Measurements from ENCODE around the gene KANK4. TPM values are rescaled to one million over a fixed set of nuclear protein-coding genes. Genes with fewer than 3 reads are reported as not detected.

Gene KANK4
- total and polyA plus RNA-seq, 5 donors: 0.09 to 0.39 (median 0.20) TPM; not detected in 1

DNA sequence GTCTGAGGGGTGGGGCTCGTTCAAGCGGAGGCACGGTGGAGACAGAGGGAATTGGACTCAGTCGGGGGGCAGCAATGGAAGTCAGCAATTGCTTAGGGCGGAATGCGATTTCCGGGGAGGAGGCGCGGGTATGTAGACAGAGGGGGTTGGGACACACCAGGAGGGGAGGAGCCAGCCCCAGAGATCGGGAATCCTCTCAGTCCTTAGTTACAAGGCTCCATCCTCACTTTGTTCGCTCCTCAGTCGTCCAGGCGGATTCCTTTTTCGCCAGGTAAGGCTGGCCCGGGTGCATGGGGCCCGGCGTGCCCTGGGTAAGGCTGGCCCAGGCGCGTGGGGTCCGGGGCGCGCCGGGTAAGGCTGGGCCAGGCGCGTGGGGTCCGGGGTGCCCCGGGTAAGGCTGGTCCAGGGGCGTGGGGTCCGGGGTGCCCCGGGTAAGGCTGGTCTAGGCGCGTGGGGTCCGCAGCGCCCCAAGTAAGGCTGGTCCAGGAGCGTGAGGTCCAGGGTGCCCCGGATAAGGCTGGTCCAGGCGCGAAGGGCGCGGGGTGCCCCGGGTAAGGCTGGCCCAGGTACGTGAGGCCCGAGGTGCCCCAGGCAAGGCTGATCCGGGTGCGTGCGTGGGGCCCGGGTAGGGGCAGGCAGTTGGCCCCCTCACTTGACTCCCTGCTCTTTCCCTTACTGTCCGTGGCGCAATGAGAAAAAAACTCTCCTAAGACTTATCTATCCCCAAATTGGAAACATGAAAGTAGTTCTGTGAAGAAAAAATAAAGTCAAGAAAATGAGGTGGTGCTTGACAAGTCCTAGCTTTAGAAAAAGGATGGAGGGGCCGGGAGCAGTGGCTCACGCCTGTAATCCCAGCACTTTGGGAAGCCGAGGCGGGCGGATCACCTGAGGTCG, 124.3 kb downstream of the KANK4 start, which contains the start of gene L1TD1:
Gene L1TD1 (plus strand): TSS at position 199 of the 894 bp plus-strand sequence. CDS start 11,780 bp downstream, outside the sequence.
- Histone ChIP-seq H3K27me3 (ENCODE audit: control insufficient read depth, insufficient read depth) (no peaks in the 10 kb centered on the region), H3K4me3 (ENCODE audit: low read length) (no peak within 1 kb of the TSS), H3K27ac (ENCODE audit: low read length) (no peak within 1 kb of the TSS), H3K9me3 (ENCODE audit: control insufficient read depth, low read length) (no peaks in the 10 kb centered on the region), H3K4me1 (ENCODE audit: control insufficient read depth, insufficient read depth, low read length) (peaks cover 2% of the 10 kb centered on the region)
- intact Hi-C loops (cut with DNase I): no loop called here
- ATAC-seq: peak in 1 of 2 donors; percentile 41
- peak in 1 of 3 donors; percentile 19 for DNase-seq
- 8% methylated on average over 55 of the region's 55 CpGs for WGBS

DNA sequence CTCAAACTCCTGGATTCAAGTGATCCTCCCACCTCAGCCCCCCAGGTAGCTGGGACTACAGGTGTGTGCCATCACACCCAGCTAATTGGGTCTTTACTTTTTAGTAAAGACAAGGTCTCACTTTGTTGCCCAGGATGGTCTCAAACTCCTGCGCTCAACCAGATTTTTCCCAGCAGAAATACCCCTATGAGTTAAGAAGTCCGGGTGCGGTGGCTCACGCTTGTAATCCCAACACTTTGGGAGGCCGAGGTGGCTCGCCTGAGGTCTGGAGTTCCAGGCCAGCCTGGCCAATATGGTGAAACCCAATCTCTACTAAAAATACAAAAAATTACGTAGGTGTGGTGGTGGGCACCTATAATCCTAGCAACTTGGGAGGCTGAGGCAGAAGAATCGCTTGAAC, 131.1 kb downstream of the KANK4 start:
- ATAC-seq (no peak), DNase-seq (no peak)
- Histone ChIP-seq H3K27me3 (ENCODE audit: control insufficient read depth, insufficient read depth) (no peaks in the 10 kb centered on the region), H3K4me3 (ENCODE audit: low read length) (no peak overlapping the region), H3K9me3 (ENCODE audit: control insufficient read depth, low read length) (no peaks in the 10 kb centered on the region), H3K4me1 (ENCODE audit: control insufficient read depth, insufficient read depth, low read length) (no peaks in the 10 kb centered on the region), H3K27ac (ENCODE audit: low read length) (no peak overlapping the region)
- intact Hi-C loops (cut with DNase I): no loop called here
- WGBS: 97% methylated on average over 8 of the region's 8 CpGs

GRCh38 chr1:62187548-62187947, 131.7 kb downstream of the KANK4 start:
- Histone ChIP-seq H3K27me3 (ENCODE audit: control insufficient read depth, insufficient read depth) (no peaks in the 10 kb centered on the region), H3K27ac (ENCODE audit: low read length) (no peak overlapping the region), H3K4me3 (ENCODE audit: low read length) (no peak overlapping the region), H3K4me1 (ENCODE audit: control insufficient read depth, insufficient read depth, low read length) (no peaks in the 10 kb centered on the region), H3K9me3 (ENCODE audit: control insufficient read depth, low read length) (no peaks in the 10 kb centered on the region)
- 97% methylated on average over 5 of the region's 5 CpGs for WGBS
- intact Hi-C loops (cut with DNase I): no loop called here
- DNase-seq (no peak), ATAC-seq (no peak)

Other genes with a start within 250 kb of the KANK4 start
- gene L1TD1, start 124.6 kb downstream of the KANK4 start, total RNA-seq: under 1 TPM in 2 of 4 donors, not detected in 2; 0.09 to 0.11 TPM
- gene L1TD1, start 124.6 kb downstream of the KANK4 start, polyA plus RNA-seq: 0.05 TPM
- 10 to 100 TPM; 16.7 to 17.8 (median 17.1) TPM for gene USP1, start 117.6 kb upstream of the KANK4 start, total RNA-seq
- gene USP1, start 117.6 kb upstream of the KANK4 start, polyA plus RNA-seq: 7.3 TPM